Measurements from ENCODE around the gene HOXA5. TPM values are rescaled to one million over a fixed set of nuclear protein-coding genes. Genes with fewer than 3 reads are reported as not detected.
A peak's percentile ranks its signal among the peaks of the same experiment; 100 is the strongest.

The HOXA5 gene
- total RNA-seq, 4 donors from 2014 or later, result 7.8 to 24.8 (median 14.7) TPM

DNA sequence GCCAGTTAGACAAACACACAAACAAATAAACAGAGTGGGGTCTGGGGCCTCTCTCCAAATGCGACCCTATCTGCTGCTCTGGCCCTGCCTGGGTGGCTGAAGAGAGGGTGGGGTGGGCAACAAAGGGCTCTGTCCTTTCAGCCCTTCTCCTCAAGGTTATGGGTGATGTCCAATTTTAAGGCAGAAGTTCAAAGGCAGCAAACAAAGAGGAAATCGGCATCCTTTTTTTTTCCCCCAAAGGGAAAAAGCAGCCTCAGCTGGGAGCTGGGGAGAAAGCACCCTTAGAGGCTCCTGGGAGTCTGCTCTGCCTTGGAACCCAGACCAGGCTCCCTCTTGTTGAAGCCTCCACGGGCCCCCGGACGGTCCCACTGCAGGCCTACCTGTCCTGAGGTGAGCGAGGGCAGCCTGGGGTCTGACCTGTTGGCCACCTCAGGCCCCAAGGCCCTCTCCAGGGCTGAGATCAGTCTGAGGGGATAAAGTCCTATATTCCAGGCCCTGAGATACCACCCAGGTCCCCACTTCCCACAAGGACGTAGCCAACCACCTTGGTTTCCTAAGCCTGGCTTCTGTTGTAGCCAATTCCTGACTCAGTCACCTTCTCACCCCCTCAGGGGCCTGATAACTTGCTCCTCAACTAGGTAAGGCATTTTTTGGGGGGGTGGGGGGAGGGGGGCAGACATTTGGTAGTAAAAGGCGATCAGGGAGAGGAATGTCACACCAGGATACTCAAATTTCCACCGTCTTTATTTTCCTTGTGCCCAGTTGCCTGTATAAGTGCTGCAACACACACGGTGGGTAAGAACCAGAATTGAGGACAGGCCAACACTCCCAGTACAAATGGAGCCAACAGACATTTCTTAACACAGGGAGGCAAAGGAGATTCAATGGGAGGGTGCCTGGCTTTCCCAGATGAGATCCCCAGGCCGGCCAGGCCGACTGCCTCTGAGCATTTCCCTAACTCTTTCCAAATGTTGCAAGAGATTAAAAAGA is 37.2 kb upstream of the HOXA5 start:
- Histone ChIP-seq H3K27ac (replicated peaks in 1 of 4) (no peak overlapping the region), H3K4me1 (peaks cover 36 to 50% (median 42%) of the 10 kb centered on the region in 4 donors), H3K9me3 (no peaks in the 10 kb centered on the region), H3K27me3 (peaks cover 16 to 100% (median 92%) of the 10 kb centered on the region in 4 donors), H3K4me3 (no peak overlapping the region), H3K36me3 (no peaks in the 10 kb centered on the region)
- TF ChIP-seq POLR2AphosphoS5 (IDR thresholded peaks at IDR 0.05) (no peak), POLR2A (IDR thresholded peaks at IDR 0.05; ENCODE audit: low read depth) (no peak), EP300 (IDR thresholded peaks at IDR 0.05) (no peak)
- TF ChIP-seq, protein P1, sequence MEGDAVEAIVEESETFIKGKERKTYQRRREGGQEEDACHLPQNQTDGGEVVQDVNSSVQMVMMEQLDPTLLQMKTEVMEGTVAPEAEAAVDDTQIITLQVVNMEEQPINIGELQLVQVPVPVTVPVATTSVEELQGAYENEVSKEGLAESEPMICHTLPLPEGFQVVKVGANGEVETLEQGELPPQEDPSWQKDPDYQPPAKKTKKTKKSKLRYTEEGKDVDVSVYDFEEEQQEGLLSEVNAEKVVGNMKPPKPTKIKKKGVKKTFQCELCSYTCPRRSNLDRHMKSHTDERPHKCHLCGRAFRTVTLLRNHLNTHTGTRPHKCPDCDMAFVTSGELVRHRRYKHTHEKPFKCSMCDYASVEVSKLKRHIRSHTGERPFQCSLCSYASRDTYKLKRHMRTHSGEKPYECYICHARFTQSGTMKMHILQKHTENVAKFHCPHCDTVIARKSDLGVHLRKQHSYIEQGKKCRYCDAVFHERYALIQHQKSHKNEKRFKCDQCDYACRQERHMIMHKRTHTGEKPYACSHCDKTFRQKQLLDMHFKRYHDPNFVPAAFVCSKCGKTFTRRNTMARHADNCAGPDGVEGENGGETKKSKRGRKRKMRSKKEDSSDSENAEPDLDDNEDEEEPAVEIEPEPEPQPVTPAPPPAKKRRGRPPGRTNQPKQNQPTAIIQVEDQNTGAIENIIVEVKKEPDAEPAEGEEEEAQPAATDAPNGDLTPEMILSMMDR (IDR thresholded peaks at IDR 0.05), result no peak
- no peak for DNase-seq (ENCODE audit: extremely low spot score)
- 67% methylated on average over 9 of the region's 12 CpGs for WGBS
- intact Hi-C loops (cut with DNase I), result no loop called here

DNA sequence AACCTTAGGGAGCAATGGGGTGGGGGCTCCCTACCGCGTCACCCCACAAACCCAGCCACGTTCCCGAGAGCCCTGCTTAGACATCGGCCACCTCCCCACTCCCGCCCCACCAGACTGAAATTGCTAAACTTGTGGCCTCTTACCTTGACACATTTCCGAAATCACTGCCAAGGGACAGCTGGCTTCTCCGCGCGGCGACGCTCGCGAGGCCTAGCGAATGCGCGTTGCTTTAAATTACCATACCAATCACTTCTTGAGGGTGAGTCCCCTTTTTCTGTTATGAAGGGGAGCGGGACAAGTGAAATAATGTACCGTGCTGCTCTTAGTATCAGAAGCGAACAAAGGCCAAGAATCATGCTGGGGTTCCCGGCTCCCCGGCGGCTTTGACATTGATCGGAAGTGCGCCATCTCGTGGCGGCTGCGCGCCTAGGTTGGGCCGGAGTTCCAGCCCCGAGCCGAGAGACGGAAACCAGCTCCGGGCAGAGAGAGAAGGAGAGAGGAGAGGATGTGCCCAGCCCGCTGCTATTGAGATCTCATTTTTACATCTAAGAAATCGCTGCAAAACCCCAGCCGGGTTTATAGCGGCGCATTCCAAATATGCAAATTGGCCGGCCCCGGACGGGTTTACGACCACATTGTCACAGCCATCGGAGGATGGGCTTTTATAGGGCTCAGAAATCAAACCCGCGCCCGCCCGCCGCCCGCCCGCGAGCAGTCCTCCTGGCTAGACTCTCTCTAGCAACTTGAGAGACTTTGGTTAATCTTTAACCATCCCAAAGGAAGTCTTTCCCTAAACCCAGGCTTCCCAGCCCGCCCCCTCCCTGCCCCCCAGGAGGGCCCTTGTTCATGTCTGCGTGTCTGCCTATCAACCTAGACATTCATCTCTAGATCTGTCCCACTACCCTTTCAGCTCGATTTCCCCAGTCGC is 36.3 kb upstream of the HOXA5 start:
- whole genome bisulfite sequencing, result 15% methylated on average over 54 of the region's 56 CpGs
- Histone ChIP-seq H3K36me3 (no peaks in the 10 kb centered on the region), H3K27ac (replicated peaks in 1 of 4) (no peak overlapping the region), H3K27me3 (peaks cover 21 to 100% (median 92%) of the 10 kb centered on the region in 4 donors), H3K9me3 (no peaks in the 10 kb centered on the region), H3K4me1 (peaks cover 28 to 44% (median 32%) of the 10 kb centered on the region in 4 donors), H3K4me3 (peak overlapping the region in 3 of 4 donors; percentile 13 to 39 (median 16))
- intact Hi-C loops (cut with DNase I), result no loop called here
- no peak for DNase-seq (ENCODE audit: extremely low spot score)
- TF ChIP-seq EP300 (IDR thresholded peaks at IDR 0.05), result no peak
- TF ChIP-seq POLR2AphosphoS5 (IDR thresholded peaks at IDR 0.05), result peak in 1 of 2 donors; percentile 24
- TF ChIP-seq, protein P1 (IDR thresholded peaks at IDR 0.05), result peak; percentile 46 to 82 (median 59)
- no peak for TF ChIP-seq POLR2A (IDR thresholded peaks at IDR 0.05; ENCODE audit: low read depth)

DNA sequence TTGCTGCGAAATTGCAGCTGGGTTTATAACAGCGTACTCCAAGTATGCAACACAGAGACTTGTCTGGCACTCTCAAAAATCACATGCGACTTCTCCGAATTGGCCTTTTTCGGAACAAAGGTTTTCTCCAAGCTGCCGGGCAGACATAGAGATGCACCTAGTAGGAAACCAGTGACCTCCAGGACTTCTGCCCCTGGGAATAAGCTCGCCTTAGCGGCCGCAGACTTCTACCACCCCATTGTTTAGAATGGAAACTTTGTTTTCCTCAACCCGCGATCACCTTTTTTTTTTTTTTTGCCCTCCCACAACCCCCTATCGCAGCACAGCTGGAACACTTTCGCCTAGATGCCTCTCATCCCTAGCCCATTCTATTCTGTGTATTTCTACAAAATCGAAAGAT is 35.5 kb upstream of the HOXA5 start:
- H3K4me3 ChIP-seq, result peak overlapping the region in 1 of 4 donors; percentile 13
- TF ChIP-seq POLR2A (IDR thresholded peaks at IDR 0.05; ENCODE audit: low read depth), result no peak
- TF ChIP-seq, protein P1 (IDR thresholded peaks at IDR 0.05), result no peak
- no peak for TF ChIP-seq EP300 (IDR thresholded peaks at IDR 0.05)
- no peak for TF ChIP-seq POLR2AphosphoS5 (IDR thresholded peaks at IDR 0.05)
- H3K27me3 ChIP-seq, result peaks cover 29 to 100% (median 92%) of the 10 kb centered on the region in 4 donors
- DNase-seq (ENCODE audit: extremely low spot score), result no peak
- H3K4me1 ChIP-seq, result peaks cover 24 to 44% (median 31%) of the 10 kb centered on the region in 4 donors
- H3K9me3 ChIP-seq, result no peaks in the 10 kb centered on the region
- H3K27ac ChIP-seq (replicated peaks in 1 of 4), result no peak overlapping the region
- 40% methylated on average over 14 of the region's 14 CpGs for whole genome bisulfite sequencing
- intact Hi-C loops (cut with DNase I), result no loop called here
- no peaks in the 10 kb centered on the region for H3K36me3 ChIP-seq

DNA sequence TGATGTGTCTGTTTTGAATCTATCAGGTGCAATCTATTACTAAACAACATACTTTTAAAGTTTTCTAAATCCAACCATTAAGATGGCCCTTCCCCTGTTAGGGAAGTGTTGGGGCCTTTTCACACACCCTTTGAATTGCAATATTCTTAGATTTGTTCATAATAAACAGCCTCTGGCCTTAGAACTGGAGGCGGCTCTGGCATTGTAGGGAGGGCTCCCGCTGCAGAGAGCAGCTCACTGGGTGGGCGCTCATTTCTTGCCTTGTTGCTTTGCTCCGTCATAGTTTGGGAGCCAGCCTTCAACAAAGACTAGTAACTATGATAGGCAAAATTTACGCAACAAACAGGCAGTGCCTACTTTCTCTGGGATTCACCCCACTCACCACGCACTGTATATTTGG is 34.9 kb upstream of the HOXA5 start:
- 95% methylated on average over 6 of the region's 6 CpGs for WGBS
- no peaks in the 10 kb centered on the region for H3K36me3 ChIP-seq
- no peaks in the 10 kb centered on the region for H3K9me3 ChIP-seq
- H3K27me3 ChIP-seq, result peaks cover 31 to 100% (median 92%) of the 10 kb centered on the region in 4 donors
- H3K4me3 ChIP-seq, result no peak overlapping the region
- no peak for DNase-seq (ENCODE audit: extremely low spot score)
- no peak overlapping the region for H3K27ac ChIP-seq (replicated peaks in 1 of 4)
- H3K4me1 ChIP-seq, result peaks cover 24 to 44% (median 31%) of the 10 kb centered on the region in 4 donors
- no peak for TF ChIP-seq POLR2AphosphoS5 (IDR thresholded peaks at IDR 0.05)
- TF ChIP-seq, protein P1 (IDR thresholded peaks at IDR 0.05), result no peak
- TF ChIP-seq EP300 (IDR thresholded peaks at IDR 0.05), result no peak
- no peak for TF ChIP-seq POLR2A (IDR thresholded peaks at IDR 0.05; ENCODE audit: low read depth)
- intact Hi-C loops (cut with DNase I), result no loop called here

All from esophagus muscularis mucosa (tissue), 4 donors.